Stomach (tissue), 9 donors: ENCODE results near the gene AGPAT4. TPM values are rescaled to one million over a fixed set of nuclear protein-coding genes. Genes with fewer than 3 reads are reported as not detected.

Experiments used
- DNase-seq, 2 donors: peaks; one replicate each; pipeline versions ENCODE4 v3.0.0 to v3.0.0-alpha.2; 2013 to 2019
- H3K27ac ChIP-seq, 5 donors: fragments of 200-600 bp in 4 of 5; sonication (generic) in 4 of 5; one replicate each; pipeline ENCODE4 v1.5.1; 2013 to 2019; ENCODE audit warnings: mild to moderate bottlenecking in 1 of 5, moderate library complexity in 1 of 5
- H3K27me3 ChIP-seq, 3 donors: fragments of 200-600 bp; sonication (generic); one replicate each; pipeline ENCODE4 v1.5.1; 2017 to 2019; ENCODE audit warnings: mixed run types in 1 of 3
- H3K36me3 ChIP-seq, 4 donors: fragments of 200-600 bp; sonication (generic); 1 replicate in 3 of 4; 2 replicates in 1 of 4; pipeline ENCODE4 v1.5.1; 2016 to 2019
- H3K4me1 ChIP-seq, 4 donors: fragments of 200-600 bp; sonication (generic); one replicate each; pipeline ENCODE4 v1.5.1; 2016 to 2019
- H3K4me3 ChIP-seq, 4 donors: fragments of 200-600 bp; sonication (generic) in 3 of 4; one replicate each; pipeline ENCODE4 v1.5.1; 2016 to 2019; ENCODE audit warnings: mild to moderate bottlenecking in 1 of 4
- H3K9me3 ChIP-seq, 4 donors: fragments of 200-600 bp; sonication (generic); one replicate each; pipeline ENCODE4 v1.5.1; 2016 to 2019
- CTCF ChIP-seq, 7 experiments: fragments of 450-650 bp in 4 of 7; fragments of 200-600 bp in 3 of 7; sonication (generic) in 3 of 7; IDR thresholded peaks; one replicate each; pipeline ENCODE4 v1.5.1; 2016 to 2019; ENCODE audit warnings: antibody characterized with exemption in 7 of 7, control low read depth in 2 of 7, mild to moderate bottlenecking in 1 of 7
- EP300 ChIP-seq: sonication (generic); formaldehyde crosslinking; IDR thresholded peaks from one replicate; pipeline ENCODE4 v1.6.1; 2017; ENCODE audit warnings: antibody characterized with exemption
- POLR2A ChIP-seq, 4 donors: fragments of 450-650 bp; IDR thresholded peaks; one replicate each; pipeline ENCODE4 v1.6.1; 2016; ENCODE audit warnings: antibody characterized with exemption in 4 of 4, control low read depth in 2 of 4, mild to moderate bottlenecking in 1 of 4, moderate library complexity in 1 of 4
- POLR2AphosphoS5 ChIP-seq, 3 donors: sonication (generic); formaldehyde crosslinking; IDR thresholded peaks; one replicate each; pipeline ENCODE4 v1.6.1; 2016; ENCODE audit warnings: antibody characterized with exemption in 3 of 3
- WGBS, 5 donors: extraction: QIAGEN DNeasy Blood & Tissue Kit in 3 of 5; methylation state at CpG; one replicate each; pipeline versions ENCODE4 v1.1.5 to v1.1.7; 2013 to 2018; 5-methylcytosine and 5-hydroxymethylcytosine counted together
- intact Hi-C: fragments of 100-400 bp; cut with DNase I; formaldehyde crosslinking; loops from one replicate; pipeline ENCODE4 v1.15.1; 2023; ENCODE audit warnings: low total_unique reads
- polyA plus RNA-seq, 3 donors: library from polyadenylated mRNA; stranded (reverse); fragments of 200-250 nt; gene quantifications; one replicate each; pipeline ENCODE4 v1.2.3, GENCODE V29; 2013
- total RNA-seq, 5 donors: library from RNA; depleted of rRNA; stranded (reverse); fragments of >200 nt; gene quantifications; one replicate each; pipeline versions ENCODE4 v1.1.0 to v1.2.3, GENCODE V29; 2014 to 2016
- donor health status: healthy with polysubstance abuse.
- donor health status: Bipolar disorder and iron deficiency.
- donor health status: healthy.

The AGPAT4 gene
- total and polyA plus RNA-seq, 8 donors, result 0.46 to 15.8 (median 1.0) TPM

- peaks cover 0 to 12% (median 4%) of the 10 kb centered on the region in 4 donors for H3K36me3 ChIP-seq
- H3K4me1 ChIP-seq, result peaks cover 0 to 25% (median 0%) of the 10 kb centered on the region in 4 donors
- H3K27ac ChIP-seq, result no peak overlapping the region
- intact Hi-C loops, result no loop called here
- H3K27me3 ChIP-seq, result no peaks in the 10 kb centered on the region
- WGBS, 5 donors, result 95 to 100% (median 97%) methylated on average over 3 to 5 of the region's 5 CpGs
- TF ChIP-seq CTCF (IDR thresholded peaks at IDR 0.05) (no peak), POLR2A (IDR thresholded peaks at IDR 0.05) (no peak), POLR2AphosphoS5 (IDR thresholded peaks at IDR 0.05) (no peak)
- H3K4me3 ChIP-seq, result no peak overlapping the region
- H3K9me3 ChIP-seq, result no peaks in the 10 kb centered on the region
- DNase-seq, result no peak
These were observed 56.2 kb downstream of the AGPAT4 start for GRCh38 chr6:161217628-161218027.

GRCh38 chr6:161216616-161217205 is 57.1 kb downstream of the AGPAT4 start:
- no peak overlapping the region for H3K27ac ChIP-seq
- H3K4me1 ChIP-seq, result peaks cover 0 to 25% (median 0%) of the 10 kb centered on the region in 4 donors
- H3K27me3 ChIP-seq, result no peaks in the 10 kb centered on the region
- H3K36me3 ChIP-seq, result peaks cover 0 to 12% (median 4%) of the 10 kb centered on the region in 4 donors
- no peak overlapping the region for H3K4me3 ChIP-seq
- TF ChIP-seq CTCF (IDR thresholded peaks at IDR 0.05) (no peak), POLR2A (IDR thresholded peaks at IDR 0.05) (no peak), POLR2AphosphoS5 (IDR thresholded peaks at IDR 0.05) (no peak), EP300 (no peak)
- H3K9me3 ChIP-seq, result peaks cover 0 to 3% (median 0%) of the 10 kb centered on the region in 4 donors
- WGBS, 5 donors, result 96 to 98% (median 97%) methylated on average over 20 of the region's 20 CpGs
- intact Hi-C loops, result no loop called here
- no peak for DNase-seq

GRCh38 chr6:161215876-161216615 is 57.8 kb downstream of the AGPAT4 start:
- WGBS, 5 donors, result 76 to 89% (median 87%) methylated on average over 13 of the region's 13 CpGs

GRCh38 chr6:161215193-161215592 is 58.7 kb downstream of the AGPAT4 start:
- no peak for DNase-seq
- WGBS, 5 donors, result 66 to 82% (median 75%) methylated on average over 4 of the region's 4 CpGs
- H3K4me1 ChIP-seq, result peaks cover 0 to 25% (median 0%) of the 10 kb centered on the region in 4 donors
- no peak for TF ChIP-seq CTCF (IDR thresholded peaks at IDR 0.05)
- no peak for TF ChIP-seq EP300
- TF ChIP-seq POLR2A (IDR thresholded peaks at IDR 0.05), result no peak
- no peak for TF ChIP-seq POLR2AphosphoS5 (IDR thresholded peaks at IDR 0.05)
- H3K27ac ChIP-seq, result no peak overlapping the region
- H3K9me3 ChIP-seq, result peaks cover 0 to 5% (median 0%) of the 10 kb centered on the region in 4 donors
- no peak overlapping the region for H3K4me3 ChIP-seq
- H3K27me3 ChIP-seq, result no peaks in the 10 kb centered on the region
- intact Hi-C loops, result no loop called here
- peaks cover 0 to 12% (median 4%) of the 10 kb centered on the region in 4 donors for H3K36me3 ChIP-seq

More at GRCh38 chr6:161215876-161216615, 57.8 kb downstream of the AGPAT4 start:
- H3K36me3 ChIP-seq, result peaks cover 0 to 12% (median 4%) of the 10 kb centered on the region in 4 donors
- H3K27ac ChIP-seq, result no peak overlapping the region
- H3K27me3 ChIP-seq, result no peaks in the 10 kb centered on the region
- peaks cover 0 to 5% (median 0%) of the 10 kb centered on the region in 4 donors for H3K9me3 ChIP-seq
- no peak overlapping the region for H3K4me3 ChIP-seq
- H3K4me1 ChIP-seq, result peaks cover 0 to 25% (median 0%) of the 10 kb centered on the region in 4 donors
- intact Hi-C loops, result no loop called here
- no peak for TF ChIP-seq CTCF (IDR thresholded peaks at IDR 0.05)
- no peak for TF ChIP-seq POLR2AphosphoS5 (IDR thresholded peaks at IDR 0.05)
- no peak for TF ChIP-seq EP300
- TF ChIP-seq POLR2A (IDR thresholded peaks at IDR 0.05), result no peak
- DNase-seq, result no peak
